A673 (cell line): ENCODE results near the gene KRT7. TPM values are rescaled to one million over a fixed set of nuclear protein-coding genes. Genes with fewer than 3 reads are reported as not detected.

ENCODE experiments used
- BruUV-seq: library from RNA; stranded (reverse); fragments of 400-500 nt; replicated peaks from 2 replicates; lab custom pipeline; 2021; lab: Mats Ljungman, UMichigan
- CTCF ChIA-PET: fragments of 300-600 bp; sonication (Branson Sonifier 250); formaldehyde crosslinking; loops from one replicate; lab custom pipeline; 2022; ENCODE audit warnings: antibody characterized with exemption; lab: Charles Lee
- POLR2A ChIA-PET: fragments of 300-600 bp; sonication (Branson Sonifier 250); formaldehyde crosslinking; loops from one replicate; lab custom pipeline; 2022; ENCODE audit warnings: antibody characterized with exemption; ENCODE audit not compliant: low non-redundant PET; lab: Charles Lee
- DNase-seq: peaks from one replicate; pipeline ENCODE4 v3.0.0-alpha.2; 2015; ENCODE audit warnings: low spot score
- H3K27ac ChIP-seq: fragments of 200-600 bp; sonication (generic); 2 replicates; pipeline ENCODE4 v1.5.1; 2016; ENCODE audit warnings: mixed run types, low read depth, mild to moderate bottlenecking, mixed read lengths, antibody characterized with exemption, low read length; ENCODE audit not compliant: poor library complexity, severe bottlenecking
- H3K27me3 ChIP-seq: fragments of 200-600 bp; sonication (generic); replicated peaks from 2 replicates; pipeline ENCODE4 v1.6.1; 2017; ENCODE audit warnings: mixed run types, low read depth, mild to moderate bottlenecking, mixed read lengths, antibody characterized with exemption, low read length; ENCODE audit not compliant: insufficient read depth, poor library complexity
- H3K36me3 ChIP-seq: fragments of 200-600 bp; sonication (generic); 2 replicates; pipeline ENCODE4 v1.6.1; 2016; ENCODE audit warnings: mixed run types, mild to moderate bottlenecking, mixed read lengths, antibody characterized with exemption, low read length; ENCODE audit not compliant: insufficient read depth, poor library complexity, severe bottlenecking
- H3K4me1 ChIP-seq: fragments of 200-600 bp; sonication (generic); 2 replicates; pipeline ENCODE4 v1.6.1; 2017; ENCODE audit warnings: mixed run types, mild to moderate bottlenecking, mixed read lengths, antibody characterized with exemption, low read length; ENCODE audit not compliant: insufficient read depth, poor library complexity, severe bottlenecking
- H3K4me3 ChIP-seq: fragments of 200-600 bp; sonication (generic); 2 replicates; pipeline ENCODE4 v1.5.1; 2016; ENCODE audit warnings: low read depth, mixed run types, mild to moderate bottlenecking, mixed read lengths, low read length; ENCODE audit not compliant: poor library complexity, severe bottlenecking
- H3K9me3 ChIP-seq: fragments of 200-600 bp; sonication (generic); 2 replicates; pipeline ENCODE4 v1.6.1; 2016; ENCODE audit warnings: mixed run types, low read depth, mild to moderate bottlenecking, mixed read lengths, antibody characterized with exemption, low read length; ENCODE audit not compliant: poor library complexity, severe bottlenecking
- EZH2 ChIP-seq: fragments of 200-600 bp; sonication (generic); IDR thresholded peaks from 2 replicates; pipeline ENCODE4 v1.6.1; 2017; ENCODE audit warnings: borderline replicate concordance, low read depth, mild to moderate bottlenecking, mixed read lengths, antibody characterized with exemption, low read length; ENCODE audit not compliant: poor library complexity, severe bottlenecking
- intact Hi-C: fragments of 100-400 bp; cut with micrococcal nuclease; formaldehyde crosslinking; loops from one replicate; pipeline ENCODE4 v1.10.0; 2022; ENCODE audit not compliant: unreplicated experiment
- total RNA-seq: library from RNA; stranded (reverse); gene quantifications from 2 replicates; pipeline ENCODE4 v1.2.3, GENCODE V29; 2021
- TF ChIP-seq, protein P1 (sequence below): fragments of 300-800, 200-600 bp; sonication (generic); conservative IDR thresholded peaks from 2 replicates; pipeline ENCODE4 v1.5.1; 2017; ENCODE audit warnings: low read depth, mild to moderate bottlenecking, antibody characterized with exemption, low read length, moderate library complexity, mixed read lengths

Gene KRT7
- total RNA-seq, 1 experiment from 2014 or later, result 1.0 TPM

DNA sequence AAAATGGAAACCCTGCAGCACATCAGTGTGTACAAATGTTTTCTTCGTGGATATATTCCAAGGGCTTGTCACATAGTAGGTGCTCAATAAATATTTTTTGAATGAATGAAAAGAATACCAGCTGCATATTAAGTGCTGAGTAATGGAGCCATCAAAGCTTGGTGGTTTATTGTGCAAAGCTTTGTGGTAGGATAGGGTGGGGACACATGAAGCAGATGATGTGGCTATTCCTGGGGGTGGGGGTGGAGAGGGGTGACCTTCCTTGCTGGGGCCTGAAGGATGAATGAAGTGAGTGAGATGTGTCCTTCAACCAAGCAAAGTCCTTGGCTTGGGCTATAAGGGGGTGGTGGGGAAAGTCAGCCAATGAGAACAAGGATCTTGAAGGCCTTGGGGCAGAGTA, 62.6 kb downstream of the KRT7 start:
- DNase-seq, result no peak
- intact Hi-C loops, result no loop called here
- Histone ChIP-seq H3K4me3 (no peak overlapping the region), H3K27me3 (peaks cover 11% of the 10 kb centered on the region), H3K36me3 (no peaks in the 10 kb centered on the region), H3K27ac (no peak overlapping the region), H3K4me1 (no peaks in the 10 kb centered on the region), H3K9me3 (no peaks in the 10 kb centered on the region)
- no peak for TF ChIP-seq EZH2
- TF ChIP-seq, protein P1, sequence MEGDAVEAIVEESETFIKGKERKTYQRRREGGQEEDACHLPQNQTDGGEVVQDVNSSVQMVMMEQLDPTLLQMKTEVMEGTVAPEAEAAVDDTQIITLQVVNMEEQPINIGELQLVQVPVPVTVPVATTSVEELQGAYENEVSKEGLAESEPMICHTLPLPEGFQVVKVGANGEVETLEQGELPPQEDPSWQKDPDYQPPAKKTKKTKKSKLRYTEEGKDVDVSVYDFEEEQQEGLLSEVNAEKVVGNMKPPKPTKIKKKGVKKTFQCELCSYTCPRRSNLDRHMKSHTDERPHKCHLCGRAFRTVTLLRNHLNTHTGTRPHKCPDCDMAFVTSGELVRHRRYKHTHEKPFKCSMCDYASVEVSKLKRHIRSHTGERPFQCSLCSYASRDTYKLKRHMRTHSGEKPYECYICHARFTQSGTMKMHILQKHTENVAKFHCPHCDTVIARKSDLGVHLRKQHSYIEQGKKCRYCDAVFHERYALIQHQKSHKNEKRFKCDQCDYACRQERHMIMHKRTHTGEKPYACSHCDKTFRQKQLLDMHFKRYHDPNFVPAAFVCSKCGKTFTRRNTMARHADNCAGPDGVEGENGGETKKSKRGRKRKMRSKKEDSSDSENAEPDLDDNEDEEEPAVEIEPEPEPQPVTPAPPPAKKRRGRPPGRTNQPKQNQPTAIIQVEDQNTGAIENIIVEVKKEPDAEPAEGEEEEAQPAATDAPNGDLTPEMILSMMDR, result no peak
- BruUV-seq, result no TSS peak
- ChIA-PET CTCF (interaction anchor here (0.6 kb wide), 1 partner anchor 16 kb away, joined by 3 read pairs; no protein-coding TSS in a partner anchor), POLR2A (no interaction called here)

DNA sequence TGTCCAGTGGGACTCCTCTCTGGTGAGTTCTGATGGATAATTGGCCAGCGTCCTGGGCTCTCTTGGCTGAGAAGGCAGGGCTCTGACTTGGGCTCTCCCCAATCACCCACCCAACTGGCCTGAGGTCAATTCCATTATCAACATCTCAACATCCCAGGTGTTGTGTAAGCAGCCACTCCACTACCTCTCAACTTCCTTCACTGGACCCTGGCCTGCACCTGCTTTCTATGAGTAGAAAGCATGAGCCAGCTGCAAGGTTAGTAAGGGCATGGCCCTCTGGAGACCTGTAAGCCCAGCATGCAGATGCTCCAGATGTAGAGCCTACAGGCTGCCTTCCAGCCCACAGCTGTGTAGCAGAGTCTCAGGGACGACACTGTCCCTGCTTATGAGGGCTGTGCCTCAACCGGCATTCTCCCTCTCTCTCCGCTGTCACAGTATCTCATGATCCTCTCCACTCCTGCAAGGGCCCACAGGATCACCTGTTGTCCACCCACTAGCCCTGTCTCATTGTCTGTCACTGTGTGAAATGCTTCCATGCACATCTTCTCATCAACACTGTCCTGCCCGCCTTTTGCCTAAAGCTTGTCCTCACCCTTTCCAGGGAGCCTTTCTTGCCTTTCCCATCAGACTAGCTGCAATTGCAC, 63.7 kb downstream of the KRT7 start:
- no peak for DNase-seq
- TF ChIP-seq, protein P1, result no peak
- no peak for TF ChIP-seq EZH2
- Histone ChIP-seq H3K4me3 (no peak overlapping the region), H3K9me3 (no peaks in the 10 kb centered on the region), H3K4me1 (no peaks in the 10 kb centered on the region), H3K27ac (no peak overlapping the region), H3K27me3 (peaks cover 11% of the 10 kb centered on the region), H3K36me3 (no peaks in the 10 kb centered on the region)
- CTCF ChIA-PET, result no interaction called here
- BruUV-seq, result no TSS peak
- POLR2A ChIA-PET, result no interaction called here
- intact Hi-C loops, result no loop called here

Other genes with a start within 250 kb of the KRT7 start
- 4.8 and 5.4 TPM in 2 replicates for gene TAMALIN, start 226.3 kb upstream of the KRT7 start, total RNA-seq
- 12.5 and 19.8 TPM in 2 replicates for gene NR4A1, start 181.8 kb upstream of the KRT7 start, total RNA-seq
- gene ATG101, start 163.3 kb upstream of the KRT7 start, total RNA-seq, result 52.0 and 54.3 TPM in 2 replicates
- 0.24 and 0.28 TPM in 2 replicates for gene SMIM41, start 153.5 kb upstream of the KRT7 start, total RNA-seq
- 0.33 and 1.0 TPM in 2 replicates for gene KRT80, start 41.2 kb upstream of the KRT7 start, total RNA-seq
- gene KRT86, start 41.4 kb downstream of the KRT7 start, total RNA-seq, result not detected in 2 replicates
- gene KRT81, start 58.3 kb downstream of the KRT7 start, total RNA-seq, result 0.20 and 0.30 TPM in 2 replicates
- gene KRT83, start 88.2 kb downstream of the KRT7 start, total RNA-seq, result not detected in 2 replicates
- not detected in 2 replicates for gene KRT85, start 134.2 kb downstream of the KRT7 start, total RNA-seq
- gene KRT84, start 152.4 kb downstream of the KRT7 start, total RNA-seq, result not detected in 2 replicates
- not detected in 2 replicates for gene KRT82, start 173.1 kb downstream of the KRT7 start, total RNA-seq
- gene KRT75, start 201.1 kb downstream of the KRT7 start, total RNA-seq, result not detected in 2 replicates
- not detected in 2 replicates for gene KRT6B, start 218.9 kb downstream of the KRT7 start, total RNA-seq
- not detected in 2 replicates for gene KRT6C, start 240.6 kb downstream of the KRT7 start, total RNA-seq